CD4-positive, alpha-beta T cell treated with Interleukin-2 at 100 ng/mL for 4 hours (primary cell): ENCODE results near the gene BPI.
"Not testable (repeated sequence)": the region's sequence is repeated elsewhere in the genome, so short reads cannot be mapped to it uniquely, and the experiment has no call there.

ENCODE experiments used
- DNase-seq: peaks from one replicate; pipeline ENCODE4 v3.0.0-alpha.2; 2020; ENCODE audit warnings: low spot score

Gene BPI

DNA sequence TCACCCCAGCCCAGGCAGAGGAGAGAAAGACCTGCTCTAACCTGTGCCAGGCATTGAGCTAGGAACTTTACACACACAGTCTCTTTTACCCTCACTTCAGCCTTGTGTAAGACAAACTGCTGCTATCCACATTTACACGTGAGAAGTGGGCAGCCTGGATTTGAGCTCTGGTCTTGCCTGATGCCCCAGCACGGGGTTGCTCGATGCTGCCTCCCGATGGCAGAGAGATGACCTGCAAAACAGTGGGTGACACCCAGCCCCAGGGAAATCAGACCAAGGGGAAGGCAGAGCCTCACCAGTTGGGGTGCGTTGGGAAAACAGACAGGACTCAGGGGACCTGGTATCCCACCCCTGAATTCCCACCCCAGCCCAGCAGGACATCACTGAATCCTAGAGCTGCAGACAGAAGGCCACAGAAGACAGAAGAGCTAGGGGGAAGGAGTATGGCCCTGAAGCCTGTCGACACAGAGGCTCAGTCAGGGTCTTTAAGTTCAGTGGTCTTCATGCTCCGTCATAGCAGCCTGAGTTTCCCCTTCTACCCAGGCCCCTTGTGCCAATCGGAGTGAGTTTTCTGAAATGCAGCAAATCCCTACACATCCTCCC lies 990 bp downstream of the BPI start:
- no peak for DNase-seq

DNA sequence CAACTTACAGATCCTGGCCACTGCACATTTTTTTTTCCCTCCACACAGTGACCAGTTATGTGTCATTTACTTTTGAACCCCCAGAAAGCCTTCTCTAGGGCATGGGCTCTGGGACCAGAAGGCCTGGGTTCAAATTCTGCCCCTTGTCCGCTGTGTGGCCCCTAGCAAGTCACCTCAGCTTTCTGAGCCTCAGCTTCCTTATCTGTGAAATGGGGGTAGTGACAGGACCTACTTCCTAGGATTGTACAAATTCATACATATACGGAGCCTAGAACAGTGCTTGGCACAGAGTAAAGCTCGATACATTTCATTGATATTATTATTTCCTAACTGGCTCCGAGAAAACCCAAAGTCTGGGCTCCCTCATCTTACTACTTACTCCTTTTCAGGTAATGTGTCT lies 1.6 kb downstream of the BPI start:
- DNase-seq = no peak

DNA sequence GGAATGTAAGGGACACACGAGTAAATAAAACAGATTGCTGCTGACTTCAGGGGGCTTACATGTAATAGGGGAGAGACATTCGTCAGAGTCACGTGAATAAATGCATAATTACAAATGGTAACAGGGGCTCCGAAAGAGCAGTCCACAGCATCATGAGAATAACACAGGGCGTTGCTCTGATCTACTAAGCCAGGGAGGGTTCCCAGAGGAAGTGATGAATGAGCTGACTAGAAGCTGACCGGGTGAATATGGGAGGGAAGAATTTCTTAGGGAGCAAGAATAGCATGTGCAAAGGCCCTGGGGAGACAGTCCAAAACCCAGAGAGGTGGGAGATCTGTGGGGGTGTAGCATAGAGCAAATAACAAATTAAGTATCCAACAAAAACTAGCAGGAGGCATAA lies 2.4 kb downstream of the BPI start:
- DNase-seq = no peak

DNA sequence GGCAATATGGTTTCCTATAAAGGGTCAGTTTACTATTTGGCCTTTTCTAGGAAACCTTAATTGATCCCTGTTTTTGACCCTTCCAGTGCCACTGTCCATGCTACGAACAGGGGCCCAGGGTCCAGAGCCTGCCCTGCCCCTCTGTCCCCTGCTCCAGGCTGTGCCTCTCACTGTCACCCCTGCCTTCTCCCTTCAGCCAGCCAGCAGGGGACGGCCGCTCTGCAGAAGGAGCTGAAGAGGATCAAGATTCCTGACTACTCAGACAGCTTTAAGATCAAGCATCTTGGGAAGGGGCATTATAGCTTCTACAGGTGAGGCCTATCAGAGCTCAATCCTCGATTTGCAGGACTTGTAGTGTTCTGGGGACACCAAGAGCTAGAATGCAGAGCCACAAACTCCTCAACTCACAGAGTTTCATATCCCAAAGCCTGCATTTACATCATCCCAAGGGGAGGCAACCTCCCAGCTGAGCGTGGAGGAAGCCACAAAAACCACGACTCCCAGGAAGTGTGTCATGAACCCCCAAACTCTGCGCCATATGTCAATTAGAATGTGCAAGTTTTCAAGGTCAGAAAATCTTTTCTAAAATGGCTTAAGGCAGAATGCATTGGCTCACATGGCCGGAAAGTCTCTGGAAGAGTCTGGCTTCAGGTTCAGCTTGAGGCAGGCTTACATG lies 3.6 kb downstream of the BPI start:
- no peak for DNase-seq

DNA sequence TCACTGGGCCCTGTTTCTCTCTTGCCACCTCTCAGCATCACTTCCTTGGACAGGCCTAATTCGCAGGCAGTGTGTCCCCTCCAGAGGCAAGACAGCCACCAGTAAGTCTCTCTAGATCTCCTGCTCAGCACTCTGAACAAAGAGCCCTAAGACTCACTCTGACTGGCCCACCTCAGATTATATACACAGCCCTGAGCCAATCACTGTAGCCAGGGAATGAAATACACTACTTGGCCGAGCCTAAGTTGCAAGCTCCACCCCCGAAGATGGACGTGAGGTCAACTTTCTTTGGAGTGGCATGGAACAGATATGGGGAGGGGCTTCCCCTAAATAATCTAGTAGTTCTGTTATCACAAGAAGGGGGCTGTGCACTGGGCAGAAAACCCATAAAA lies 4.1 kb downstream of the BPI start:
- no peak for DNase-seq

DNA sequence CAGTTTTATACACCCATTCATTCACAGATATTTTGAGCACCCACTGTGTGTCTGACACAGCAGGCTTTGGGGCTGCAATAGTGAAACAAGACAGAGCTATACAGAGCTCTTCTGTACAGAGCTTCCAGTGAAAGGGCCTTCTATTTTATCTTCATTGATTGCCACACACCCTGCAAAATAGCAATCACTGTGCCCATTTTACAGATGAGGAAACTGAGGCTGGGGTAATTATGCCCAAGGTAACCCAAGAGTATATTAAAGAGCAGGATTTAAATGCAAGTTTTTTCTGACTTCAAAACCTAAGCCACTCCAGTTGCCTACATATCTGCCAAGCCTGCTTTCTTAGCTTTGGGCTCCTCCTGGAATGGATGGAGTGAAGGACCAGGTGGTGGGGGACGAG lies 4.5 kb downstream of the BPI start:
- DNase-seq = no peak

DNA sequence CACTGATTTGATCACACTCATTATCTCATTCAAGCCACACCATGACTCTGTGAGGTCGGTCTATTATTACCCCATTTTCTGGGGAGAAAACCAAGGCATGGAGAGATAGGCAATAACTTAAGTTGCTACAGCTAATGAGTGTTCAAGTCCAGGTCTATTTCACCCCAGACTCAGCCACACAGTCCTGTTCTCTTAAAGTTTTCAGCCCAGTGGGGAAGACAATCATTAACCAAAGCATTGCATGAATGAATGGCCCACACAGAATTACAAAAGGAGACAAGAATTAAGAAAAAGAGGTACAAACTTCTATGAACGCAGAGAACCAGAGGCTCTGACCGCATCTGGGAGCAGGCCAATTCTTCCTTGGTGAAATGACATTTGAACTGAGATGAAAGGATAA lies 7.1 kb downstream of the BPI start:
- no peak for DNase-seq

DNA sequence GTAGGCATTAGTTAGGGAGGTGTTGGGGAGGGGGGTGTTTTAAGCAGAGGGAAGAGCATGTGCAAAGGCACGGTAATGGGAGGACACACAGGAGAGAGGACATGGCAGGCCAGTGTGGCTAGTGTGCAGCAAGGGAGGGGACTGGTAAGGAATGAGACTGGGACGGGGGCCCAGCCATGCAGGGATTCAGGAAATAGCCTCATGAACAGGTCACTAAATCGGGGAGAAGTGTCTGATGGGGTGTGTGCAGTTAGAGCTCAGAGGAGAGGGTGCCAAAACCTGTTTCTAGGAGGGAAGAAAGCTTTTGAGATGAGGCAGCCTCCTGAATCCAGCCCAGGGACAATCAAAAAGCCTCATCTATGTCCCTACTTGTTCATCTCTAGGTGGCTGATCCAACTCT lies 7.5 kb downstream of the BPI start:
- no peak for DNase-seq

DNA sequence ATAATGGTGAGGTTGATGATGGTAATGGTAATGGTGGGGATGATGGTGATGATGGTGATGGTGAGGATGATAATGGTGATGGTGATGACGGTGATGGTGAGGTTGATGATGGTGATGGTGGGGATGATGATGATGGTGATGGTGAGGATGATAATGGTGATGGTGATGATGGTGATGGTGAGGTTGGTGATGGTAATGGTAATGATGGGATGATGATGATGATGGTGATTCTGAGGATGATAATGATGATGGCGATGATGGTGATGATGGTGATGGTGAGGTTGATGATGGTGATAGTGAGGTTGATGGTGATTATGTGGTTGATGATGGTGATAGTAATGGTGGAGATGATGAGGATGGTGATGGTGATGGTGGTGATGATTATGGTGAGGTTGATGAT lies 9.7 kb downstream of the BPI start:
- no peak for DNase-seq

DNA sequence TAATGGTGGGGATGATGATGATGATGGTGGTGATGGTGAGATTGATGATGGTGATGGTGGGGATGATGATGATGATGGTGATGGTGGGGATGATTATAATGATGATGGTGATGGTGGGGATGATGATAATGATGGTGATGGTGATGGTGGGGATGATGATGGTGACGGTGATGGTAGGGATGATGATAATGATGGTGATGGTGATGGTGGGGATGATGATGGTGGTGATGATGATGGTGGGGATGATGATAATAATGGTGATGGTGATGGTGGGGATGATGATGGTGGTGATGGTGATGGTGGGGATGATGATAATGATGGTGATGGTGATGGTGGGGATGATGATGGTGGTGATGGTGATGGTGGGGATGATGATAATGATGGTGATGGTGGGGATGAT lies 10.4 kb downstream of the BPI start:
- not testable (repeated sequence) for DNase-seq

DNA sequence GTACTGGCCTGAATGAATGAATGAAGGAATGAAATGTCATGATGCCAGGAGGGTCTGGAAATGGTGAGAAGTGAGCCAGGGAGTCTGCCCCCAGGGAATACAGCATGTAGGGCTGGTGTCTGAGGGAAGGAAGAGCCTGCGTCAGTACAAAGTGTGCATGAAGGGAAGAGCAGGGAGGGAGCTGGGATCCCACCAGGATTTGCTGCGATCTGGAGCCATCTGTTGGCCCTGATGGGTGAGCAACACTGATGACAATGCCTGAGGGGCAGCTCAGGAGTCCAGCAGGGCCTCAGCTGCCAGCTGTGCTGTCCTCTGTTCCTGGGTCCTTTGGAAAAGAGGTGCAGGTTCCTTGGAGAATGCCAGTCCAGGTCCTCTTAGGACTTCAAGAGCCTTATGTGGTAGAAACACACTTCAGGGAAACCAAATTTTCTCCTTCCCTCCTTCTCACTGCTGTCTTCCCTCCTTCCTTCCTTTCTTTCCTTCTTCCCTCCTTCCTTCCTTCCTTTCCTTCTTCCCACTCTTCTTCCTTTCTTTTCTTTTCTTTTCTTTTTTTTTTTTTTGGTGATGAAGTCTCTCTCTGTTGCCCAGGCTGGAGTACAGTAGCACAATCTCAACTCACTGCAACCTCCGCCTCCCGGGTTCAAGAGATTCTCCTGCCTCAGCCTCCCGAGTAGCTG lies 11.5 kb downstream of the BPI start:
- DNase-seq = no peak

DNA sequence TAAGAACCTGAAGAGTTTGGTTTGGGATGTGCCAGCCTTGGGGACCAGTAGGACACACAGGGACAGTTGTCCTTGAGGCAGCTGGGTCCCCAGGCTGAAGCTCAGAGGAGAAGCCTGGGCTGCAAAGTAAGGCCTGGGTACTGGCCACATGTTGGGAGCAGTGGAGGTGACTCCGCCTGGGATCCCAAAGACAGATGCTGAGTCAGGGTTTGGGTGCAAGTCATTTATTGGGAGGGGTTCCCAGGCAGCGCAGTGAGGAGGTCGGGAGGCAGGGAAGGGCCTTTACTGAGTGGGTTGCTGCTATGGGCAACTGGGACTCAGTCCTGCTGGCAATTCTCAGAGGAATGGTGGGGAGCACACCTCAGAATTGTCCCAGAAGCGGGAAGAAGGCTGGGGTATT lies 12.4 kb downstream of the BPI start:
- DNase-seq = no peak

DNA sequence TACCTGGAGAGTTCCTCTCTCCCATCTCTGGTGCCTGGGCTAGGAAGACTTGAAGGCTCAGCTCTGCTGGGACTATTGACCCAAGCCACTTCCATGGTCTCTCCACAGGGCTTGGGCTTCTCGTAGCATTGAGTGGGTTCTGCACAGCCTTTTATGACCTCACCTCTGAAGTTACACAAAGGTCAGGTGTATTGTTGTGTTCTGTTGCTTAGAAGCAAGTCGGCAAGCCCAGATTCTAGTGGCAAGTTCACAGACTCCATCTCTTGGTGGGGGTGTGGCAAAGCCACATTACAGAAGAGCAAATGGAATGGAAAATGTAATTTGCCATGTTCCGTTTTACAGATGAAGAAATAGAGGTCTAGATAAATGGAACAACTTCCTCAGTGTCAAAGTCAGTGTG lies 13.5 kb downstream of the BPI start:
- no peak for DNase-seq

DNA sequence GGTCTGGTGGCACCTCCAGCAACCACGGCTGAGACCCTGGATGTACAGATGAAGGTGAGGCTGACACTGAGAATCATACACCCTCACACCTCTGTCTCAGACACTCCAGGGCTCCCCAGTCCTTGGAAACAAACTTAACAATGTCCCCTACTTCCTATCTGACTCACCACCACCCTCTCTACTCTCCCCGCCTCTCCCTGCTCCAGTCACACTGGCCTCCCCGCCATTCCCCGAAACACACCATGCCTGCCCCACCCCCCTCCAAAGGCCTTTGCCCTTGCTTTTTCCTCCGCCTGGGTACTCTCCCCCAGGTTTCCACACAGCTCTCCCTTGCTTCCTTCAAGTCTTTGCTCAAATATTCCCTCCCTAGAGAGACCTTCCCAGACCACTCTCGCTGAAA lies 16.3 kb downstream of the BPI start:
- DNase-seq = no peak

DNA sequence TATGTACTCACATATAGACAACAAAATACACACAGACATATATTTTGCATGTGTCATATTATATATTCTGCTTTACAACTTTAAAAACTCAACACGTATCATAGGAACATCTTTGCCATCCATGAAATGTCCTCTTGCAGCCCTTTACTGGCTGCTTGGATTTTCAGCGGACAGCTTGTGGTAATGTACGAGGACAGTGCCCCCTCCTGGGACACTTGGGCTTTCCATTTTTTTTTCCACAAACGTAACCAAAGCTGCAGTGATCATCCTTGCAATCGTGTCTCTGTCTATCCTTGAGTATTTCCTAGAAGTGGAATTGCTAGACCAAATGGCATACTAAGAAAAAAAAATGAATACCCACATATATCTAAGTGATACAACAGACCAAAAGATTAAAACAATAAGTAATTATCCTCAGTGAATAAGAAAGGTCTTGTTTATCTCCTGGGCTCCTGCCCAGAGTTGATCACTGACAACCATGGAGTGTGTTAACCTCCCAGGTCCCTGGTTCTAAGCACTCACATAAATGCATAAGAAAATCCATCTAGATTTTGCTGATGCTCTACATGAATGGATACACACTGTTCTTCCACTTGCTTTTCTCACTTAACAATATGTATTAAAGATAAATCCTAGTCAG lies 18.1 kb downstream of the BPI start:
- DNase-seq = no peak

DNA sequence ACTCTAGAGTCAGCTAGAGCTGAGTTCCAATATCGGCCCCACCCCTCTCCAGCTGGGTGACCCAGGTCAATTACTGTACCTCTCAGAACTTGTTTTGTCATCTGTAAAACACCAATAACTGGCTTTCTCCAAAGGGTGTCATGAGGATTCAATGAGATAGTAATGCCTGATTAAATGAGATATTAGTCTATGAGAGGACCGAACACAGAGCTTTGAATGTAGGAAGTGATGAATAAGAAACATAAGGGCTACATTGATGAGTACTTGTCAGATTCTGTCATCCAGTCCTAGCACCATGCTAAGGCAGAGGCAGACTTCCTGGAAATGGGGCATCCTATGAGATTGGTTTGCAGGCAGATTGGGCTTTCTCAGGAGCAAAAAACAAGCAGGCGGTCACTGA lies 20.2 kb downstream of the BPI start:
- DNase-seq = no peak

DNA sequence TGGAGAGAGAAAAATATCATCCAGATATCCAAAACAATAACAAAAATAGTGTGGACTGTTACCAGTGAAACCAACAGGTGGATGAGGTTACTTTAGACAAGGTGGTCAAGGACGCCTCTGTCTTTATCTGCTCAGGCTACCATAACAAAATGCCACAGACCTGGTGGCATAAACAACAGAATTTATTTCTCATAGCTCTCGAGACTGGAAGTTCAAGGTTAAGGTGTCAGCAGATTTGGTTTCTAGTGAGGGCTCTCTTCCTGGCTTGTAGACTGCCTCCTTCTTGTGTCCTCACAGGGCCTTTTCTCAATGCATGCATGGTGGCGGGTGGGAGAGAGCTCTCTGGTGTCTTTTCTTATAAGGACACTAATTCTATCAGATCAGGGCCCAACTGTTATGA lies 21.2 kb downstream of the BPI start:
- no peak for DNase-seq

DNA sequence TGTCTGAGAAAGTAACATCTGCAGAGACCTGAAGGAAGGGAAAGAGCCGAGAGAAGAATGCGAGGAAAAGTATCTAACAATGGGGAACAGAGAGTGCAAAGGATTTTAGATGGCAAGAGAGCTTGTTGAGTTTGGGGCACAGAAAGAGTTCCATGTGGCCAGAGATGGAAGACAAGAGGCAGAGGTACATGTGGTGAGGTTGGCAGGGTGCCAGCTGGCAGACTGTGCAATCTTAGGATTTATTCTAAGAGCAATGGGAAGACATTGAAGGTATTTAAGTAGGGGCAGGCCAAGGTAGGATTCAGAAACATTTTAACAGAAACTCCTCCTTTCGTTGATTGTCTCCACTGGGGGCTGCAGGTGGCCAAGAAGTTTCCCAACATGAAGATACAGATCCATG lies 21.9 kb downstream of the BPI start:
- no peak for DNase-seq

DNA sequence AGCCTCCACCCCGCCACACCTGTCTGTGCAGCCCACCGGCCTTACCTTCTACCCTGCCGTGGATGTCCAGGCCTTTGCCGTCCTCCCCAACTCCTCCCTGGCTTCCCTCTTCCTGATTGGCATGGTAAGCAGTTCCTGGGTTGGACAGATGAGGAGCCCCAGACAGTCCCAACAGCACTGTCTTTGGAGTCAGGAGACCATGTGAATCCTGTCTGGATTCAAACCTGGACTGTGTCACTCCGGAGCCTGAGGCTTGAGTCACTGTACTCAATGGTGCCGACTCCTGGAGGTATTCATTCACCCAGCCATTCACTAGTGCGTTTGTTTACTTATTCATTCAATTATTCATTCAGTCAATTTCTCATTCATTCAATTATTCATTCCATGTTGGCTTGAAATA lies 22.4 kb downstream of the BPI start:
- DNase-seq = no peak

DNA sequence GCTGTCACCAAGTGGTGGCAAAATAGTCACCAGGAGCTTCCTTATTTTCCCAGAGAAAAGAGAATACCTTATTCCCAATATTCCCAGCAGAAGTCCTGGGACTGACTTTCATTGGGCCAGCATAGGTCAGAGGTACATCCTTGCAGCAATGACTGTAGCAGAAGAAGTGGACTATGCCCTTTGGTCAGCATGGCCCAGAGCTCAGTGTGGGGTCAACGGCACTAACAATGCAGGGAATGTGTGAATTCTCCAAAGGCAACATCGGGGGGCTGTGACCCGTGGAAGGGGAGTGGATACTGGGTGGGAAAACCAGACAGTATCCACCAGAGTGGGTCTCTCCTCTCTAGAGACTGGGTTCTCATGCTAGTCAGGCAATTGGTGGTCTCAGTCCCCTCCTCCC lies 26.7 kb downstream of the BPI start:
- DNase-seq = no peak

DNA sequence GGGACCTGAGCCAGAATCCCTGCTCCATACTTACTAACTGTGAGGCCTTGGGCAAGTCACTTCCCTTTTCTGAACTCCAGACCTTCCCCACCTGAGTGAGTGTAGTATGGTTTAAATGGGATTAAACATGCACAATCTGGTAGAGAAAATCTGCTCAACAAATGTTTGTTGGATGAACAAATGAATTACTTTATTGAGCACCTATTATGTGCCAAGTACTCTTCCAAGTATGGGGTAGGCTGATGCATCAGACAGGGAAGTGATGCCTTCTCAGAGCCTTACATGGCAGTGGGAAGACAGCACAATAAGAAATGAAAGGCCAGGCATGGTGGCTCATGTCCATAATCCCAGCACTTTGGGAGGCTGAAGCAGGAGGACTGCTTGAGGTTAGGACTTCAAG lies 27.3 kb downstream of the BPI start:
- DNase-seq = no peak

DNA sequence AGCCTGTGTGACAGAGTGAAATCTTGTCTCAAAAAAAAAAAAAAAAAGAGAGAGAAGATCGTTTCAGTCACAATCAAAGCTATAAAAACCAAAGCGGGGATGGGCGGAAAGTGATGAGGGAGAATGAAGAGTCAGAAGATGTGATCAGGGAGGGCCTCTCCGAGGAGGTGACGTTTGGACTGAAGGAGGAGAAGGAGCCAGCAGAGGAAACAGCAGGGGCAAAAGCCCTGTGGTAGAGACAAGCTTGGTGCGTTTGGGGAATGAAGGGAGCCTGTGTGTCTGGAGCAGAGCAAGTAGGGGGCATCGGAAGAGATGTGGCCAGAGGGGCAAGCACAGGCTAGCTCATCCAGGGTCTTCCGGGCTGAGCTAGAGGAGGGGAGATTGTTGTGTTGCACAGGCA lies 27.9 kb downstream of the BPI start:
- no peak for DNase-seq

DNA sequence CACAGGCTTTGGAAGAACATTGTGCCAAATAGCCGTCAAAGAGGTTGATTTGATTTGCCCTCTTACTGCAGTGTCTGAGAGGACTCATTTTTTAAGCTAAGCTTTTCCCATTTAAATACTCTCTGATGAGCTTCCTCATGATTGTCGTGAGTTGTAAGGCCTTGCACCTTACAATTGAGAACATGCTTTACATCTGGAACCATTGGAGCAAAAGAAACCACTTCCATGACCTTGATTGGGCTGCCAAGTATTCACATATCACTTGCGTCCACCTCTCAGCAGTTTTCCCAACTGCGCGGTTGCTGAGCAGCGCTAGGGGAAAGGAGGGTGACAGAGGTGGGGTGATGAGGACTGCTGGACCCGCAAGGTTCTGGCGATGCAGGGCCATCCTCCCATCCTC lies 30.1 kb downstream of the BPI start:
- DNase-seq = no peak
